Choroid plexus epithelial cell (primary cell): ENCODE results near the gene ECE1.
"Not testable (repeated sequence)": the region's sequence is repeated elsewhere in the genome, so short reads cannot be mapped to it uniquely, and the experiment has no call there.

Experiments
- DNase-seq: peaks from one replicate; pipeline ENCODE4 v3.0.0-alpha.2; 2010; ENCODE audit warnings: low read depth
- H3K4me3 ChIP-seq: 2 replicates; pipeline ENCODE4 v1.5.1; 2011; ENCODE audit warnings: low read depth, mild to moderate bottlenecking, control low read depth, low read length, moderate library complexity
- TF ChIP-seq, protein P1 (sequence below): conservative IDR thresholded peaks from 2 replicates; pipeline ENCODE4 v1.5.1; 2011; ENCODE audit warnings: low read depth, mild to moderate bottlenecking, control low read depth, inconsistent platforms, low read length, moderate library complexity

ECE1 gene

DNA sequence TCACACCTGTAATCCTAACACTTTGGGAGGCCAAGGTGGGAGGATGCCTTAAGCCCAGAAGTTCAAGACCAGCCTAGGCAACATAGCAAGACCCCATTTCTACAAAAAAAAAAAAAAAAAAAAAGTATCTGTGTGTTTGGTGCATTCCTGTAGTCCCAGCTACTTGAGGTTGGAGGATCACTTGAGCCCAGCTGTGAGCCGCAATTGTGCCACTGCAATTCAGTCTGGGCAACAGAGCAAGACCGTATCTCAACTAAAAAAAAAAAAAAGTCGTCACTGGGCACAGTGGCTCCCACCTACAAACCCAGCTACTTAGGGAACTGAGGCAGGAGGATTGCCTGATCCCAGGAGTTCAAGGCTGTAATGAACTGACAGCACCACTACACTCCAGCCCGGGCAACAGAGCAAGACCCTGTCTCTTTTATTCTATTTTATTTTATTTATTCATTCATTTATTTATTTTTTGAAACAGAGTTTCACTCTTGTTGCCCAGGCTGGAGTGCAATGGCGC lies 105.0 kb downstream of the ECE1 start:
- no peak for DNase-seq
- no peak overlapping the region for H3K4me3 ChIP-seq
- TF ChIP-seq, protein P1, sequence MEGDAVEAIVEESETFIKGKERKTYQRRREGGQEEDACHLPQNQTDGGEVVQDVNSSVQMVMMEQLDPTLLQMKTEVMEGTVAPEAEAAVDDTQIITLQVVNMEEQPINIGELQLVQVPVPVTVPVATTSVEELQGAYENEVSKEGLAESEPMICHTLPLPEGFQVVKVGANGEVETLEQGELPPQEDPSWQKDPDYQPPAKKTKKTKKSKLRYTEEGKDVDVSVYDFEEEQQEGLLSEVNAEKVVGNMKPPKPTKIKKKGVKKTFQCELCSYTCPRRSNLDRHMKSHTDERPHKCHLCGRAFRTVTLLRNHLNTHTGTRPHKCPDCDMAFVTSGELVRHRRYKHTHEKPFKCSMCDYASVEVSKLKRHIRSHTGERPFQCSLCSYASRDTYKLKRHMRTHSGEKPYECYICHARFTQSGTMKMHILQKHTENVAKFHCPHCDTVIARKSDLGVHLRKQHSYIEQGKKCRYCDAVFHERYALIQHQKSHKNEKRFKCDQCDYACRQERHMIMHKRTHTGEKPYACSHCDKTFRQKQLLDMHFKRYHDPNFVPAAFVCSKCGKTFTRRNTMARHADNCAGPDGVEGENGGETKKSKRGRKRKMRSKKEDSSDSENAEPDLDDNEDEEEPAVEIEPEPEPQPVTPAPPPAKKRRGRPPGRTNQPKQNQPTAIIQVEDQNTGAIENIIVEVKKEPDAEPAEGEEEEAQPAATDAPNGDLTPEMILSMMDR = no peak

- no peak overlapping the region for H3K4me3 ChIP-seq
- TF ChIP-seq, protein P1 = no peak
- DNase-seq = no peak
Observed at GRCh38 chr1:21184276-21184675, 106.0 kb downstream of the ECE1 start.

- H3K4me3 ChIP-seq = no peak overlapping the region
- no peak for DNase-seq
- TF ChIP-seq, protein P1 = no peak
Observed at GRCh38 chr1:21182181-21182731, 108.0 kb downstream of the ECE1 start.

- H3K4me3 ChIP-seq, DNase-seq: not testable (repeated sequence)
Observed at GRCh38 chr1:21178271-21178670, 112.0 kb downstream of the ECE1 start.

DNA sequence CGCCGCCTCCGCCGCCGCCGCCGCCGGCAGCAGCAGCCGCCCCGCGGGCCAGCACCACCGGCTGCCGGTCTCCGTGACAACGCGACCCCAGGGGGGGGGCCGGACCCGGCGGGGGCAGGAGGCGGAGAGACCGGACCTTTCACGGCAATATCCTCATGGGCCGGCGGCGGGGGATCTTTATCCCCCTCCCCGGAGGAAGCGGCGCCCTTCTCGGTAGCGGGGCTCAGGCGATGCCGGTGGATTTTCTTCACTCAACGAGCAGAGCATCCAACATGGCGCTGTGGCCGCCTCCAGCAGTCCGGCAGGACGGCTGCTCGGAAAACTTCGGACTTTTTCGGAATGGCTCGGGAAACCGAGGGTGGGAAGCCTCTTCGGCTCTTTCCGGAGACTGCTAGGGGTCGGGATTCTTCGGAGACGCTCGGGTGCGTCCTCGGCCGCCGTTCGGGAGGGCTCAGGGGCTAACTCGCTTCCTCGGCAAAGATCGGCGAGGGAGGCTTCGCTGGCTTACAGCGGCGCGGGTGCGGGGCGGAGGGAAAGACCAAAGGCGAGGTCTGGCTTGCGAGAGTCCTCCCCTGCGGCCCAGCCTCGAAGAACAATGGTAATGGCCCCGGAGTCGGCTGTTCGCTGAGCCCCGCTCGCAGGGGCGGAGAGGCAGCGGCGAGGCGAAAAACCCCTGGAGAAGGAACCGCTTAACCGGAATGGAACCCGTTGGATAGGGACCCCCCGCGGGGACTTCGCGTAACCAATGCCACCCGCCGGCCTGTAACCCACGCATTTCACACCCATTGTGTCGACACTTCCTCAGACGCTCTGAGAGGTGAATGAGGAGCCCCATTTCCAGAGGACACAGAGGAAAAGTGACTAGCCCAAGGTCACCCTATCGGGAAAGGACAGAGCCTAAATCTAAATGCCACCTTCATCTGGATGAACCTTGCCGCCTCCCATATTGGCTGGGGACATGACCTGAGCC lies 113.4 kb downstream of the ECE1 start, which contains the start of gene EIF4G3:
Gene EIF4G3, minus strand, starts transcription at position 312 of the 970 bp plus-strand sequence. CDS start 174,155 bp downstream, outside the sequence.
- H3K4me3 ChIP-seq = peak within 1 kb of the TSS; percentile 88
- TF ChIP-seq, protein P1 = no peak
- DNase-seq = peak; percentile 97

DNA sequence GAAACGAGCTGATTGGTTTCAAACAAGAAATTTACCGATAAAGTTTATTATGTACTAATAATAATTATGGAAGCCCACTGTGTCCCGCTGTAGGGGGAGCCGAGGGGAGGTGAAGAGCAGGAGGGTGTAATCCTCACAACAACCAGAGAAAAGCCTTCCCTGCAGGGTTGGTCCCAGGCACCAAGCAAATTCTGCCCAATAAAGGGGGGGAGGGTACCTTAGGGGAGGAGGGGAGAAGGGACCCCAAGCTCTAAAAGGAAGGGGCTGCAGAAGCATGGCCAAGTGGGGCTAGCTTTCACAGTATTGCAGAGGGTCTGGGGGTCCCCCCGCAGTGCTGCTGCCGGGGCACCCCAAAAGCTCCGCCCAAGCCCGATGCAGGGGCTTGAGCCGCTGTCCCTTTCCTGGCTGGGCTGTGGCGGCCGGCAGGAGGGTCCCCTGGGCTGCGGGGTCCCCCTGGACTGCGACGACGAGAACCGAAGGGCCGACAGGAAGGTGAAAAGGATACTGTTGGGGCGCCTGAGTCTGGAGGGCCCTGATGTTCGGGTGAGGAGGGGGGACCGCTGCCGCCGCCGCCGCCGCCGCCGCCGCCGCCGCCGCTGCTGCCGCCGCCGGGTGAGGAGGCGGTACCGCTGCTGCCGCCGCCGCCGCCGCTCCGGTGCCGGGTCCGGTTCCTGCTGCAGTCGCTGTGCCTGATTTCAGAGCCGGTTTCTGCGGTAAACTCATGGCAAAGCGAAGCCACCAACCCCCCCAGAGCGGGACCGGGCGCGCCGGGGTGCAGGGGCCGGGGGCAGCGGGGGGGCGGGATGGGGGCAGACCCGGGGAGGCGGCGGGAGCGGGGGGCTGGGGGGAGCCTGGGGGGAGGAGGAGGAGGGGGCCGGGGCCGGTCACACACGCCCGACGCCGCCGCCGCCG lies 114.3 kb downstream of the ECE1 start:
- TF ChIP-seq, protein P1 = no peak
- H3K4me3 ChIP-seq = peak overlapping the region; percentile 88
- DNase-seq = peak; percentile 34
